CD4-positive, CD25-positive, alpha-beta regulatory T cell (primary cell): Measurements from ENCODE around the gene FAM89B. TPM values are rescaled to one million over a fixed set of nuclear protein-coding genes. Genes with fewer than 3 reads are reported as not detected.

ENCODE experiments used
- ATAC-seq, 2 donors: fragments of 150-1000 bp; cut with Tn5 transposase; one replicate each; pipeline ENCODE4 v1.10.0; 2021; ENCODE audit warnings: low read depth in 2 of 2, moderate number of reproducible peaks in 2 of 2, moderate library complexity in 1 of 2
- DNase-seq, 3 donors: peaks; one replicate each; pipeline versions ENCODE4 v3.0.0 to v3.0.0-alpha.2; 2012 to 2022; ENCODE audit warnings: mixed read lengths in 1 of 3
- H3K27ac ChIP-seq: one replicate; pipeline ENCODE4 v1.7.0; 2013; ENCODE audit warnings: mild to moderate bottlenecking, low read length; ENCODE audit not compliant: insufficient read depth, poor library complexity, severe bottlenecking
- H3K27me3 ChIP-seq: one replicate; pipeline ENCODE4 v1.7.0; 2013; ENCODE audit warnings: low read length; ENCODE audit not compliant: control insufficient read depth, insufficient read depth
- H3K36me3 ChIP-seq: one replicate; pipeline ENCODE4 v1.7.0; 2013; ENCODE audit warnings: mild to moderate bottlenecking, low read length, moderate library complexity; ENCODE audit not compliant: control insufficient read depth, insufficient read depth
- H3K4me1 ChIP-seq: 2 replicates; pipeline ENCODE4 v1.7.0; 2013; ENCODE audit warnings: mild to moderate bottlenecking, low read length; ENCODE audit not compliant: insufficient read depth, control insufficient read depth, poor library complexity, severe bottlenecking
- H3K4me3 ChIP-seq: one replicate; pipeline ENCODE4 v1.7.0; 2013; ENCODE audit warnings: low read depth, mild to moderate bottlenecking, low read length, moderate library complexity
- H3K9me3 ChIP-seq, 2 experiments: 1 replicate in 1 of 2; 2 replicates in 1 of 2; pipeline ENCODE4 v1.7.0; 2013; ENCODE audit warnings: low read length in 2 of 2, mild to moderate bottlenecking in 1 of 2, moderate library complexity in 1 of 2; ENCODE audit not compliant: control insufficient read depth in 2 of 2
- H3K27ac Mint-ChIP-seq, 3 donors: one replicate each; pipeline ENCODE4 v1.8.0; 2020 to 2022; ENCODE audit warnings: mild to moderate bottlenecking in 3 of 3, mixed read lengths in 3 of 3, moderate library complexity in 2 of 3
- H3K27me3 Mint-ChIP-seq: one replicate; pipeline ENCODE4 v1.8.0; 2022; ENCODE audit warnings: mild to moderate bottlenecking, mixed read lengths
- H3K36me3 Mint-ChIP-seq: one replicate; pipeline ENCODE4 v1.8.0; 2020; ENCODE audit warnings: mixed read lengths
- H3K4me1 Mint-ChIP-seq, 4 donors: one replicate each; pipeline ENCODE4 v1.8.0; 2020 to 2022; ENCODE audit warnings: mixed read lengths in 4 of 4, mild to moderate bottlenecking in 1 of 4
- H3K4me3 Mint-ChIP-seq, 4 donors: one replicate each; pipeline ENCODE4 v1.8.0; 2020 to 2022; ENCODE audit warnings: mild to moderate bottlenecking in 4 of 4, mixed read lengths in 4 of 4, moderate library complexity in 3 of 4
- H3K9me3 Mint-ChIP-seq, 7 donors: one replicate each; pipeline ENCODE4 v1.8.0; 2020 to 2022; ENCODE audit warnings: mixed read lengths in 7 of 7, mild to moderate bottlenecking in 3 of 7, moderate library complexity in 2 of 7
- polyA plus RNA-seq, 4 donors: library from polyadenylated mRNA; unstranded; fragments of 300-500 nt; fragmentation: Illumina TruSeq; gene quantifications; one replicate each; pipeline ENCODE4 v1.2.3, GENCODE V29; 2021
- total RNA-seq: library from RNA; stranded (reverse); gene quantifications from one replicate; pipeline ENCODE4 v1.2.3, GENCODE V29; 2022

Gene FAM89B
- total and polyA plus RNA-seq, 5 donors from 2014 or later = 49.4 to 158 (median 100) TPM

DNA sequence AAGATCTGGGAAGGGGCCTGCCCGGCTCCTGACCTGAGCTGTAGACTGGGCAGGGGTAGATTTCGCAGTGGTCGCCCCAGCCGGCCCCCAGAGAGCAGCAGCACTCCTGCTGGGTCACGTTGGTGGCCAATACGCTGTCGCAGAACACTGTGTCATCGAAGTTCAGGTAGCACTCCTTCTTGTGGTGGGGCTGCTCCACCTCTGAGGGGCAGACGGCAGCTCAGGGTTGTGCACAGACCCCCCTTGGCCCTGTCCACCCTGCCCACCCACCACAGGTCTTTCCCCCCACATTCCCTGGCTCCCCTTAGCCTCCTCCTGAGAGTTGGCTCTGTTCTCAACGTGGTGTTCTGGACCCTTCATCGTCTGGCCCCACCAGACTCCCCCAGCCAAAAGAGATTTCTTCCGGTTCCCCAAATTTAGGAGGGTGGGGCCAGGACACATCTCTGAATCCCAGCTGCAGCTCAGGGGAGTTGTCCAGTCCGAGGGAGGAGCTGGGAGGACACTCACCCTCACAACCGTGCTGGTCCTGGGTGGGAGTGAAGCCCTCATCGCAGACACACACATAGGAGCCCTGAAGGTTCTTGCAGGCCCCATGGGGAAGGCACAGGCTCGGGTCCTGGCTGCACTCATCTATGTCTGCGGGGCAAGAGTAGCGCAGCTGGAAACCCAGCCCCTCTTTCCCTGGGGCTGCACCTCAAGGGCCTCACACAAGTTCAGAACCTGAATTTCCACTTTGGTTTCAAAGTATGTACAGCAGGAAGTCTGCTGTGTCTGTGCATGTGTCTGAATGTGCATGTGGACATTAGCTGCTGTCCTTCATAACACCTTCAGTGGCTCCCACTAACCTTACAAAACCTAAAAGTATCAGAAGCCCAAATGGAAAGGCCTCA, 31.0 kb upstream of the FAM89B start:
- Histone ChIP-seq H3K27ac (peak overlapping the region; percentile 74), H3K9me3 (no peaks in the 10 kb centered on the region), H3K27me3 (no peaks in the 10 kb centered on the region), H3K4me3 (no peak overlapping the region), H3K36me3 (peaks cover 10% of the 10 kb centered on the region), H3K4me1 (peaks cover 26% of the 10 kb centered on the region)
- peaks cover 0 to 53% (median 24%) of the 10 kb centered on the region in 4 donors for H3K4me1 Mint-ChIP-seq
- DNase-seq (no peak), ATAC-seq (no peak)
- H3K4me3 Mint-ChIP-seq = peak overlapping the region; percentile 86 to 93 (median 90)
- H3K9me3 Mint-ChIP-seq = no peaks in the 10 kb centered on the region
- H3K27ac Mint-ChIP-seq = peak overlapping the region; percentile 73 to 93 (median 73)
- H3K36me3 Mint-ChIP-seq = no peaks in the 10 kb centered on the region
- H3K27me3 Mint-ChIP-seq = no peaks in the 10 kb centered on the region

DNA sequence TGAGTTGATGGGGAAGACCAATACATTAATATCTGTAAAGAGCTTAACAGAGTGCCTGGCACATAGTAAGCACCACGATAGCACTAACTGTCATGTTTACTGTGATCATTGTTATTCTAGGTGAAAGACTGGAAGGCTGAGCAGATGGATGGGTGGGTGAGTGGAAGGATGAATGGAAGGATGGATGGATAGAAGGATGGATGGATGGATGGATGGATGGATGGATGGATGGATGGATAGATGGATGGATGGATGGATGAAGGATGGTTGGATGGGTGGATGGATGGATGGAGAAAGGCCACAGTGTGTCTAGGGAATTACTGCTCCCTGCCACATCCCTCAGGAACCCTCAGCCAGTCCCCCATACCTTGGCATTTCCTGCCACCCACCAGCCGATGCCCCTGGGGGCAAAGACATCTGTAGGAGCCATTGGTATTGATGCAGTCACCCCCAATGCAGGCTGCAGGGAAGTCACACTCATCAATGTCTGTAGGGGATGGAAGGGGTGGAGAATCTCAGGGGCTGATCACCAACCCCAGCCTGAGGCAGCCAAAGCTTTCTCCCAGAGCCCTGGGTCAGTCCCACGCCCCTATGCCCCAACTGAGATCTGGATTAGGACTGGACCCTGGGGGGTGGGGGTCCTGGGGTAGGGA, 29.5 kb upstream of the FAM89B start:
- Histone ChIP-seq H3K4me3 (no peak overlapping the region), H3K9me3 (no peaks in the 10 kb centered on the region), H3K27me3 (no peaks in the 10 kb centered on the region), H3K27ac (no peak overlapping the region), H3K36me3 (peaks cover 3% of the 10 kb centered on the region), H3K4me1 (peaks cover 40% of the 10 kb centered on the region)
- no peaks in the 10 kb centered on the region for H3K36me3 Mint-ChIP-seq
- peak overlapping the region in 1 of 4 donors; percentile 80 for H3K4me3 Mint-ChIP-seq
- no peak for ATAC-seq
- DNase-seq = no peak
- no peaks in the 10 kb centered on the region for H3K27me3 Mint-ChIP-seq
- peak overlapping the region in 2 of 3 donors; percentile 38 to 97 for H3K27ac Mint-ChIP-seq
- H3K9me3 Mint-ChIP-seq = no peaks in the 10 kb centered on the region
- H3K4me1 Mint-ChIP-seq = peaks cover 0 to 62% (median 31%) of the 10 kb centered on the region in 4 donors

DNA sequence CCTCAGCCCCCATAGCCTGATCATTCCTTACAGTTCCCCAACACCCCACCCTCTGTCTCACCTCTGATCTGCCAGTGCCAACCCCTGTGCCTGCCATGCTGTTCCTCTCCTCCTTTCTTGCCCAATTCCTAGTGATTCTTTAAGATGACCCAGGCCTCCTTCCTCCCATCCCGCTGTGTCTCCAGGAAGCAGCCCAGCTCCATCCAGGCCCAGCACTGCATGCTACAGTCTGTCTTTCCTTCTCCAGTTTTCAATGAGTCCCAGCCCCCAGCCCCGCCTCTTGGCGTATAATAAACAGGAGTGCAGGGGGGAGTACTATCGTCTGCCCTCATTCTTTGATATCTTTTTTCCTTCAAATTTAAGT, 26.5 kb upstream of the FAM89B start:
- Mint-ChIP-seq H3K36me3 (peaks cover 3% of the 10 kb centered on the region), H3K4me3 (peak overlapping the region; percentile 15 to 94 (median 71)), H3K9me3 (no peaks in the 10 kb centered on the region), H3K27me3 (no peaks in the 10 kb centered on the region), H3K27ac (peak overlapping the region; percentile 81 to 92 (median 82)), H3K4me1 (peaks cover 0 to 77% (median 43%) of the 10 kb centered on the region in 4 donors)
- ATAC-seq (no peak), DNase-seq (no peak)
- Histone ChIP-seq H3K27ac (peak overlapping the region; percentile 76), H3K27me3 (no peaks in the 10 kb centered on the region), H3K4me3 (no peak overlapping the region), H3K4me1 (peaks cover 43% of the 10 kb centered on the region), H3K36me3 (no peaks in the 10 kb centered on the region), H3K9me3 (no peaks in the 10 kb centered on the region)

DNA sequence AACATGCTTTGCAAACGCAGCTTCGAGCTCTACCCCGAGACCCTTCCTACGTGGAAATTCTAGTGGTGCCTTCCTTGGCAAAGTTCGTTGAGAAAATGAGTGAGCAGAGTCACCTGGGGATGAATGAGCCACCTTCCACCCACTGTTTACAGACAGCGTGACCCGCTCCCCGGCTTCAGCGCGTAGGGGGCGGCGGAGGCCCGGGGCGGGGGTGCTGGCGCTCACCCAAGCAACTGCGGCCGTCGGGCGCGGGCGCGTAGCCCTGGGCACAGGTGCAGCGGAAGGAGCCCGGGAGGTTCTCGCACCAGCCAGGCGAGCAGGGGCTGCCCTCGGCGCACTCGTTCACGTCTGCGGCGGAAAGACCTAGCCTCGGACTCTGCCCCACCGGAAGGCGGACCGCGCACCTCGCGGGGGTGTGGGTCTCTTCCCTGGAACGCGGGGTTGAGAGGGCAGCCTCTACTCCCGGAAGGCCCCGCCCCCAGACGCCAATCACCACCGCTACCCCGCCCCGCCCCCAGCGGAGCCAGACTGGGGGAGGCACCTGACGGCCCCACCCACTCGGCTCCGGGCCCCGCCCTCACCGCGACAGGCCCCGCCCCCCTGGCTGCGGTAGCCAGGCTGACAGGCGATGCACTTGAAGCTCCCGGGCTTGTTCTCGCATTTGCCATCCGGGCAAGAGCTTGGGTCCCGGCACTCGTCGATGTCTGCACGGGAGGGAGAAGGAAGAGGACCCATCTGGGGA, 25.9 kb upstream of the FAM89B start:
- Mint-ChIP-seq H3K36me3 (peaks cover 5% of the 10 kb centered on the region), H3K4me3 (peak overlapping the region; percentile 63 to 94 (median 78)), H3K4me1 (peaks cover 0 to 75% (median 44%) of the 10 kb centered on the region in 4 donors), H3K27ac (peak overlapping the region; percentile 81 to 92 (median 83)), H3K27me3 (no peaks in the 10 kb centered on the region), H3K9me3 (no peaks in the 10 kb centered on the region)
- H3K9me3 ChIP-seq = no peaks in the 10 kb centered on the region
- H3K36me3 ChIP-seq = no peaks in the 10 kb centered on the region
- H3K4me1 ChIP-seq = peaks cover 39% of the 10 kb centered on the region
- ATAC-seq (peak; percentile 79 to 83), DNase-seq (peak; percentile 95 to 98 (median 97))
- H3K4me3 ChIP-seq = no peak overlapping the region
- peak overlapping the region; percentile 76 for H3K27ac ChIP-seq
- H3K27me3 ChIP-seq = no peaks in the 10 kb centered on the region

DNA sequence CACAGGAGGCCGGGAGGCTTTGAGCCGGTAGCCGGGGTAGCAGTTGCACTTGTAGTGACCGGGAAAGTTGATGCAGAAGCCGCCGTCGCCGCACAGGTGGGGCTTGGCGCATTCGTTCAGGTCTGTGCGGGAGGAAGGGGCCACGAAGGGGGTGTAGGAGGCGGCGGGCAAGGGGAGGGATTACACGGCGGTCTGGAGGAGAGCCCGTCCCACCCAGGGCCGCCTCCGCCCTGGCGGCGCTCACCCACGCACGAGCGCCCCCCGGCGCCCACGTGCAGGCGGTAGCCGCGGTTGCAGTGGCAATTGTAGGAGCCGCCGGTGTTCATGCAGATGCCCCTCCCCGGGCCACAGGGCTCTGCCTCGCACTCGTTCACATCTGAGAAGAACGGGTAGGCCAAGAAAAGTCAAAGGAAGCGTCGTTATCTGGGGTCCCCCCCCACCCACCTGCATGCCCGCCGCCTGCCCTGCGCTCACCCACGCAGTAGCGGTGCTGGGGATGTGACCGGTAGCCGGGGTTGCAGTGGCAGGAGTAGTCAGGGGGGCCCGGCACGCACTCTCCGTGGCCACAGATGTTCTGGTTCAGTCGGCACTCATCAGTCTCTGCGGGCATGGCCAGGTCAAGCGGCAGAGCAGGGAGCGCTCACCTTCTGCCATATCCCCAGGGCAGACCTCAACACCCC, 24.8 kb upstream of the FAM89B start:
- H3K36me3 ChIP-seq = no peaks in the 10 kb centered on the region
- no peaks in the 10 kb centered on the region for H3K9me3 Mint-ChIP-seq
- H3K4me3 Mint-ChIP-seq = peak overlapping the region in 3 of 4 donors; percentile 67 to 79 (median 78)
- H3K4me1 ChIP-seq = peaks cover 46% of the 10 kb centered on the region
- ATAC-seq (no peak), DNase-seq (peak in 1 of 3 donors; percentile 46)
- H3K9me3 ChIP-seq = no peaks in the 10 kb centered on the region
- peaks cover 6 to 77% (median 50%) of the 10 kb centered on the region in 4 donors for H3K4me1 Mint-ChIP-seq
- H3K27ac ChIP-seq = peak overlapping the region; percentile 76
- no peak overlapping the region for H3K4me3 ChIP-seq
- H3K27ac Mint-ChIP-seq = peak overlapping the region in 2 of 3 donors; percentile 51 to 81
- H3K36me3 Mint-ChIP-seq = peaks cover 17% of the 10 kb centered on the region
- H3K27me3 ChIP-seq = no peaks in the 10 kb centered on the region
- H3K27me3 Mint-ChIP-seq = no peaks in the 10 kb centered on the region

DNA sequence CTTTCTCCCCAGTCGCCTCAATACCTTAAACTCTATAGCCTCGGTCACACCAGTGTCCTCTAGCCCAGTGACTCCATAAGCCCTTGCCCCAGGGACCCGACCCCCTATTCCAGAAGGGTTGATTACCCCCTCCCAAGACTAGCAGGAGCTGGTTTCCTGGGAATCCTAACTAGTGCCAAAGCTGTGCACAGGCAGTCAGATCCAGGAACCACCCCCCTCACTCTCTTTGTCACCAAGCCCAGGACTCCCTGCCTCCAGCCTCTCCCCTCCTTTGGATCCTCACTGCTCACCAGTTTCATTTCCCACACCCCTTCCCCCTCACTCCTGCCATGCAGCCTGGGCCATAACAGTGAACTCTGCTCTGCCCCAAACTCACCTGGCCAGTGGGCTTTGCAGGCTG, 23.9 kb upstream of the FAM89B start:
- peaks cover 52% of the 10 kb centered on the region for H3K4me1 ChIP-seq
- no peaks in the 10 kb centered on the region for H3K27me3 ChIP-seq
- H3K9me3 ChIP-seq = no peaks in the 10 kb centered on the region
- H3K4me1 Mint-ChIP-seq = peaks cover 6 to 80% (median 51%) of the 10 kb centered on the region in 4 donors
- peak overlapping the region; percentile 59 to 90 (median 72) for H3K4me3 Mint-ChIP-seq
- H3K9me3 Mint-ChIP-seq = no peaks in the 10 kb centered on the region
- no peaks in the 10 kb centered on the region for H3K27me3 Mint-ChIP-seq
- H3K27ac ChIP-seq = peak overlapping the region; percentile 39
- DNase-seq (no peak), ATAC-seq (no peak)
- H3K36me3 Mint-ChIP-seq = peaks cover 17% of the 10 kb centered on the region
- no peak overlapping the region for H3K4me3 ChIP-seq
- no peaks in the 10 kb centered on the region for H3K36me3 ChIP-seq
- peak overlapping the region; percentile 76 to 97 (median 81) for H3K27ac Mint-ChIP-seq

DNA sequence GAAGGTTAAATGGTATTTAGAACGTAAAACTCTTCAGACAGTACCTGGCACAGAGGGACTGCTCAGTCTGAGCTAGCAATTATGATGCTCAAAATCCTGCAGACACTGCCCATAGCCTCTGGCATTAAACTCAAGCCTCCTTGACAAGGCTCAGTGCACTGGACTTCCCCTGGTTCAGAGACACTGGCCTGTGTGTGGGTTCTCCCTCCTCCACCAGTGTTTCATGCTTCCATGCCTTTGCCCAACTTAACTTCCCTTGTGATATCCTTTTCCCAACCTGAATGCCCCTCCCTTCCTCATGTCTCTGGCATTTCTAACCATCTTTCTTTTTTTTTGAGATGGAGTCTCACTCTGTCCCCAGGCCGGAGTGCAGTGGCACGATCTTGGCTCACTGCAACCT, 23.2 kb upstream of the FAM89B start:
- peaks cover 59% of the 10 kb centered on the region for H3K4me1 ChIP-seq
- H3K27ac Mint-ChIP-seq = peak overlapping the region in 2 of 3 donors; percentile 62 to 81

More for the DNA sequence above, 23.2 kb upstream of the FAM89B start:
- Histone ChIP-seq H3K9me3 (no peaks in the 10 kb centered on the region), H3K4me3 (no peak overlapping the region), H3K27me3 (no peaks in the 10 kb centered on the region), H3K27ac (no peak overlapping the region), H3K36me3 (no peaks in the 10 kb centered on the region)
- Mint-ChIP-seq H3K9me3 (no peaks in the 10 kb centered on the region), H3K36me3 (peaks cover 17% of the 10 kb centered on the region), H3K4me3 (peak overlapping the region in 3 of 4 donors; percentile 56 to 67 (median 67)), H3K4me1 (peaks cover 6 to 78% (median 50%) of the 10 kb centered on the region in 4 donors), H3K27me3 (no peaks in the 10 kb centered on the region)
- ATAC-seq (no peak), DNase-seq (no peak)
